ENCODE data around the gene HNRNPF.
"Not testable (repeated sequence)": the region's sequence is repeated elsewhere in the genome, so short reads cannot be mapped to it uniquely, and the experiment has no call there.

HNRNPF gene, protein sequence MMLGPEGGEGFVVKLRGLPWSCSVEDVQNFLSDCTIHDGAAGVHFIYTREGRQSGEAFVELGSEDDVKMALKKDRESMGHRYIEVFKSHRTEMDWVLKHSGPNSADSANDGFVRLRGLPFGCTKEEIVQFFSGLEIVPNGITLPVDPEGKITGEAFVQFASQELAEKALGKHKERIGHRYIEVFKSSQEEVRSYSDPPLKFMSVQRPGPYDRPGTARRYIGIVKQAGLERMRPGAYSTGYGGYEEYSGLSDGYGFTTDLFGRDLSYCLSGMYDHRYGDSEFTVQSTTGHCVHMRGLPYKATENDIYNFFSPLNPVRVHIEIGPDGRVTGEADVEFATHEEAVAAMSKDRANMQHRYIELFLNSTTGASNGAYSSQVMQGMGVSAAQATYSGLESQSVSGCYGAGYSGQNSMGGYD

DNA sequence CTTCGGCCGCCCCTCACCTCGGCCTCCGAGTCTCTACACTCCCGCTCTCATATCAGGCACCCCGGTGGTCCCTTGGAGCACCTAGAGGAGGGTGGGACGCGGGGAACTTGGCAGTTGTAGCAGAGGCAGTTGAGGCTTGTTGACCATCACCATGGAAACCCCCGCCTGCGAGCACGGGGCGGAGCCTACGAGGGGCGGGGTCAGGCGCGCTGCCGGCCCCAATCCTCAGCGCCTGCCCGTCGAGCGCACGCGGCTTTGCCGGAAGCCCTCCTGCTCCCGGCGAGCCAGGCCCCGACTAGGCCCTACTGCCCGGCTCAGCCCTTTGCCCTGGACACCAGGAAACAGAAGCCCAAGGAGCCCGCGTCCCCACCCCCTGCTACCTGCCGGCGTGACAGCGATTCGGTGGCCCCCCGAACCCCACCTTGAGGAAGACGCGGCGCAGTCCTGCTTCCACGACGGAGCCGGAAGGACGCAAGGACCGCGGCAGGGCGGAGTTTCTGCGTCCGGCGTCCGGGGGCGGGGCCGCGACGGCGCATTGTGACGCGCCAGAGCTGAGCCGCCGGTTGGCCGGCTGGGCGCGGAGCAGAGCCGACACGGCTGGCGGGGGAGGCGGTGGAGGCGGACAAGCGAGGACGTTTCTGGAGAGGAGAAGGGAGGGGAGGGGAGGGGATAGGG, at the start of gene HNRNPF:
Gene HNRNPF, minus strand, starts transcription at position 477 of the 675 bp plus-strand sequence. CDS start 21,302 bp downstream, outside the sequence.
- peak; percentile 69 to 87 for DNase-seq

DNA sequence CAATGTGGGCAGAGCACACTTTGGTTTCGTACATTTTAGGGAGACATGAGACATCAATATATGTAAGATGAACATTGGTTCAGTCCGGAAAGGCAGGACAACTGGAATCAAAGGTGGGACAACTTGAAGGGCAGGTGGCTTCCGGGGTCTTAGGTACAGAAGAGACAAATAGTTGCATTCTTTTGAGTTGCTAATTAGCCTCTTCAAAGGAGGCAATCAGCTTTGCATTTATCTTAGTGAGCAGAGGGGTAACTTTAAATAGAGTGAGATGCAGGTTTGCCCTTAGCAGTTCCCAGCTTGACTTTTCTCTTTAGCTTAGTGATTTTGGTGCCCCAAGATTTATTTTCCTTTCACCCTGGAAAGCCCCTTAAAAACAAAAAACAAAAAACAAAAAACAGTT, 49.2 kb upstream of the HNRNPF start:
- DNase-seq: no peak

DNA sequence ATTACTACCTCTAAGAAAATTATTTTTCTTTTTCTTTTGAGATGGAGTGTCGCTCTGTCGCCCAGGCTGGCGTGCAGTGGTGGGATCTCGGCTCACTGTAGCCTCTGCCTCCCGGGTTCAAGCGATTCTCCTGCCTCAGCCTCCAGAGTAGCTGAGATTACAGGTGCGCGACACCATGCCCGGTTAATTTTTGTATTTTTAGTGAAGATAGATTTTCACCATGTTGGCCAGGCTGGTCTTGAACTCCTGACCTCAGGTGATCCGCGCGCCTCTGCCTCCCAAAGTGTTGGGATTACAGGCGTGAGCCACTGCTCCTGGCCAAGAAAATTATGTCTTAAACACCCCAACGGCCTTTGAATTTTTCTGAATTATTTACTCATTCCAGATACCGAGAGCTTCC, 47.6 kb upstream of the HNRNPF start:
- not testable (repeated sequence) for DNase-seq

DNA sequence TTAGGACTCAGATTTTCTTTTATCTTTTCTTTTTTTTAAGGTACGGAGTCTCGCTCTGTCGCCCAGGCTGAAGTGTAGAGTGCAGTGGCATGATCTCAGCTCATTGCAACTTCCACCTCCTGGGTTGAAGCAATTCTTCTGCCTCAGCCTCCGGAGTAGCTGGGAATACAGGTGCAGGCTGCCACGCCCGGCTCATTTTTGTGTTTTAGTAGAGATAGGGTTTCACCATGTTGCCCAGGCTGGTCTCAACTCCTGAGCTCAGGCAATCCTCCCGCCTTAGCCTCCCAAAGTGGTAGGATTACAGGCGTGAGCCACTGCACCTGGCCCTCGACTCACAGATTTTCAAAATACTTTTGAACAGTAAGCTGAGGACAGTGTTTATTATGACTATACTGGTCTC, 45.0 kb upstream of the HNRNPF start:
- DNase-seq: not testable (repeated sequence)

DNA sequence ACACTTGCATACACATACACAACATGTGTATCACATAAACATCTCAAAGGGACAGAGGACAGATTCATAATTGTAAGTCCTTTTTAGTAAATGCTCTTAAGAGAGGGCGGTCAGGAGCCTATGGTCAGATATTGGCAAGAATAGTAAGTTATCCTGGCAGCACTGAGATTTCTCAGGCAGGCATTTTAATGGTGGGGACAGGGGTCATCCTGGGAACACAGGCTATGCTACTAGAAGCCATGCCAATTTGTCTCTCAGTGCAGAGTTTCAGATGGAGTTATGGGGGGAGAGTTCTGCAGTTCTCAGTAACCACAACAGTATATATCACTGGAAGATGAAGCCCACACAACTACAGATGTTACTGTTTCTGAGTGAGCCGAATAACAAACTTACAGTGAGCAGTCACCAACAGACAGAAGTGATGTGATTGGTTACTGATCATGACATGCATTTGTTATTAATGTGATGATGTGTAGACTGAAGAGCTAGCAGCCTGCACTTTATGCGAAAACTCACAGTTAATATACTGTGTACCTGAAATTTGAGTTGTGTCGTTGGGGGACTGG, 44.4 kb upstream of the HNRNPF start:
- no peak for DNase-seq

DNA sequence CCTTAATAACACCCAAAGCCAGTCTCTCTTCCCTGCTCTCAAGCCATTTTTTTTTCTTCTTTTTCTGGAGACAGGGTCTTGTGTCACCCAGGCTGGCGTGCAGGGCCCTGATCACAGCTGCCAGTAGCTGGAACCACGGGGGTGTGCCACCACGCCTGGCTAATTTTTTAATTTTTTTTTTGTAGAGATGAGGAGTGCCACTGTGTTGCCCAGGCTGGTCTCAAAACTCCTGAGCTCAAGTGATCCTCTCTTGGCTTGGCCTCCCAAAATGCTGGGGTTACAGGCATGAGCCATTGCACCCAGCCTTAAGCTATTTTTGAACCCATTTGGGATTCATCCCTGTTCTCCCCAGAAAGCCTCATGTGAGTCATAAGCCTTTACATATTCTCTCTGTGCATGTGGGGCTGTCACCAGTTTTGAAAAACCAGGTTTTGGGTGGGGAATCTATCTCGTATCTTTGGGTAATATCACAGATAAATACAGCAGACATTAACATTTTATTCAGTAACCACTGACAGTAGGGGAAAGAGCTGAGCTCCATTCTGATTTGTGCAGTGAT, 43.4 kb upstream of the HNRNPF start:
- DNase-seq: no peak

DNA sequence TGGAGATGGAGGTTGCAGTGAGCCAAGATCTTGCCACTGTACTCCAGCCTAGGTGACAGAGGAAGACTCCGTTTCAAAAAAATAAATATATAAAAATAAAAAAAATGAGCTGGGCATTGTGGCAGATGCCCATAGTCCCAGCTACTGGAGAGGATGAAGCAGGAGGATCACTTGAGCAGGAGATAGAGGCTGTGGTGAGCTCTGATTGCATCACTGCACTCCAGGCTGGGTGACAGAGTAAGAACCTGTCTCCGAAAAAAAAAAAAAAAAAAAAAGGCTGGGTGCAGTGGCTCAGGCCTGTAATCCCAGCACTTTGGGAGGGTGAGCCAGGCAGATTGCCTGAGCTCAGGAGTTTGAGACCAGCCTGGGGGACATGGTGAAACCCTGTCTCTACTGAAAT, 39.8 kb upstream of the HNRNPF start:
- no peak for DNase-seq

DNA sequence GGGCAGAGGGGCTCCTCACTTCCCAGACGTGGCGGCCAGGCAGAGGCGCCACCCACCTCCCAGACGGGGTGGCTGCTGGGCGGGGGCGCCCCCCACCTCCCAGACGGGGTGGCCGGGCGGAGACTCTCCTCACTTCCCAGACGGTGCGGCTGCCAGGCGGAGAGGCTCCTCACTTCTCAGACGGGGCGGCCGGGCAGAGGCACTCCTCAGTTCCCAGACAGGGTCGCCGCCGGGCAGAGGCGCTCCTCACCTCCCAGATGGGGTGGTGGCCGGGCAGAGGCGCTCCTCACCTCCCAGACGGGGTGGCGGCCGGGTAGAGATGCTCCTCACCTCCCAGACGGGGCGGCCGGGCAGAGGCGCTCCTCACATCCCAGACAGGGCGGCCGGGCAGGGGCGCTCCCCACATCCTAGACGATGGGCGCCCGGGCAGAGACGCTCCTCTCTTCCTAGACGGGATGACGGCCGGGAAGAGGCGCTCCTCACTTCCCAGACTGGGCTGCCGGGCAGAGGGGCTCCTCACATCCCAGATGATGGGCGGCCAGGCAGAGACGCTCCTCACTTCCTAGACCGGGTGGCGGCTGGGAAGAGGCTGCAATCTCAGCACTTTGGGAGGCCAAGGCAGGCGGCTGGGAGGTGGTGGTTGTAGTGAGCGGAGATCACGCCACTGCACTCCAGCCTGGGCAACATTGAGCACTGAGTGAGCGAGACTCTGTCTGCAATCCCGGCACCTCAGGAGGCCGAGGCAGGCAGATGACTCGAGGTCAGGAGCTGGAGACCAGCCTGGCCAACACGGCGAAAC, 37.4 kb upstream of the HNRNPF start:
- DNase-seq: not testable (repeated sequence)

DNA sequence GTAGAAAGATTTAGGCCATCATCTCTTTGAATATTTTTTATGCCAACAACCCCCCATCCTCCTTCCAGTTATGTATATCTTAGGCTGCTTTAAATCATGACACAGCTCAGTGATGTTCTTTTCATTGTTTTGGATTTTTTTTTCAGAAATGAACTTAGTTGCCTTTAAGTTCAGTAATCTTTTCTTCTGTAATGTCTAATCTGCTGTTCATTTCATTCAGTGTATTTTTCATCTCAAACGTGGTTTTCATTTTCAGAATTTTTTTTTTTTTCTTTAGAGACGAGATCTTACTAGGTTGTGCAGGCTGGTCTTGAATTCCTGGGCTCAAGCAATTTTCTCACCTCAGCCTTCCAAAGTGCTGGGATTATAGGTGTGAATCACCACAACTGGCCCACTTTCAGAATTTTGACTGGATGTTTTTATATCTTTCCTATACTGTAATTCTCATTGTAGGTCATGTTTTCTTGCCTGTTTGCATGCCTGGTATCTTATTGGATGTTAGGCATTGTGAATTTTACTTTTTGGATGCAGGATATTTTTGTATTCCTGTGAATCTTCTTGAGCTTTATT, 36.0 kb upstream of the HNRNPF start:
- no peak for DNase-seq

DNA sequence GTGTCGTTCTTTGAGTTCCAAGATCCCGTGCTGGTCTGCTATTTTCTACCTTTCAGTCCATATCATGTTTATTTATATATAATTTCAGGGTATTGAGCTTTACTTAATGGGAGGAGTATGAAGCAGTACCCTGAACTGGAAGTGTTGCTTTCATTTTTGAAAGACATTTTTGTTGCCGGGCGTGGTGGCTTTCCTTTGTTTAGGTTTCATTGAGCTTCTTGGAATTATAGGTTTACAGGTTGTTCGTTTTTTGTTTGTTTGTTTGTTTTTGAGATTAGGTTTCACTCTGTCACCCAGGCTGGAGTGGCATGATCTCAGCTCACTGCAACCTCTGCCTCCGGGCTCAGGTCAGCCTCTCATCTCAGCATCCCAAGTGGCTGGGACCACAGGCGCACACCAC, 35.3 kb upstream of the HNRNPF start:
- no peak for DNase-seq

DNA sequence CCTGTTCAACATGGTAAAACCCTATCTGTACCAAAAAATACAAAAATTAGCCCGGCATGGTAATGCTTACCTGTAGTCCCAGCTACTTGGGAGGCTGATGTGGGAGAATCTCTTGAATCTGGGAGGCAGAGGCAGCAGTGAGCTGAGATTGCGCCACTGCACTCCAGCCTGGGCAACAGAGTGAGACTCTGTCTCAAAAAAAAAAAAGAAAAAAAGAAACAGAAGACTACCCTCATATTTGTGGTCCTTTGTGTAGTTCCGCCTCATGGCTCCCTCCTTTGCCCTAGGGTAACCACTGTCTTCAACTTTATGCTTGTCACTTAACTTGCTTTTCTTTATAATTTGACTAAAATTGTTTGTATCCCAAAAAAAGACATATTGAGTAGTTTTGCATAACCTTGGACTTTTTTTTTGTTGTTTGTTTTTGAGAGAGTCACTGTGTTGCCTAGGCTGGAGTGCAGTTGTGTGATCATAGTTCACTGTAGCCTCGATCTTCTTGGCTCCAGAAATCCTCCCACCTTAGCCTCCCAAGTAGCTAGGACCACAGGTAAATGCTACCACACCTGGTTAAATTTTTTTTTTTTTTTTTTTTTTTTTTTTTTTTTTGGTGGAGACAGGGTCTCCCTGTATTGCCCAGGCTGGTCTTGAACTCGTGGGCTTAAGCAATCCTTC, 31.6 kb upstream of the HNRNPF start:
- DNase-seq: no peak

DNA sequence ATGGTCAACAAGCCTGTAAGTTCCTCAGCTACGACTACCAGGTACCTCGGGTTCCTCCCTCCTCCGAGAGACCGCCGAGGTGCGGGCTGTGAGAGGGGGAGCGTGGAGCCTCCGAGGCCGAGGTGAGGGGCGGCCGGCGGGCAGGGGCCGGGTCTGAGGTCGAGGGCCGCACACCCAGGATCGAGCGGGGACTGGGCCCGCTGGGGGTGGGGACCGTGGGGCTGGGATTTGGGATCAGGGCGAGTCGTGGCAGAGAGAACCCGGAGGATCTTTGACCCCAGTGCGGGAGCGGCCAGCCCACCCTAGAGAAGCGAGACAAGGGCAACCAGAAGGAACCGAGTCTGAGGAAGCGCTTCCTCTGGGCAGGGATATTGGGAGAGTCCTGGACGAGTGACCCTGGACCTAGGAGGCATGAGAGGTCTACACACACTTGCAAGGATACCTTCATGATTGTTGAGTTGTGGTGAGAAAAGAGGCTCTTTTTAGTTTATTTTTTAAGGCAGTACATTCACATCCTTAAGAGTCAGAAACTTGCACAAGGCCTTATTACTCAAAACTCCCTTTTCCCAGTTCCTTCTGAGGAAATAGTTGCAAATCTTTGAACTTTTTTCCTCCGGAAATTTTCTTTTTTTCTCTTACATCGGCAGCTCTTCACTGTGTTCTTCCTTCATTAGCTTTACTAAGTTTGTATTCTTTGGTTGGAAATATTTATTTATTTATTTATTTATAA, 28.3 kb upstream of the HNRNPF start:
- no peak for DNase-seq

DNA sequence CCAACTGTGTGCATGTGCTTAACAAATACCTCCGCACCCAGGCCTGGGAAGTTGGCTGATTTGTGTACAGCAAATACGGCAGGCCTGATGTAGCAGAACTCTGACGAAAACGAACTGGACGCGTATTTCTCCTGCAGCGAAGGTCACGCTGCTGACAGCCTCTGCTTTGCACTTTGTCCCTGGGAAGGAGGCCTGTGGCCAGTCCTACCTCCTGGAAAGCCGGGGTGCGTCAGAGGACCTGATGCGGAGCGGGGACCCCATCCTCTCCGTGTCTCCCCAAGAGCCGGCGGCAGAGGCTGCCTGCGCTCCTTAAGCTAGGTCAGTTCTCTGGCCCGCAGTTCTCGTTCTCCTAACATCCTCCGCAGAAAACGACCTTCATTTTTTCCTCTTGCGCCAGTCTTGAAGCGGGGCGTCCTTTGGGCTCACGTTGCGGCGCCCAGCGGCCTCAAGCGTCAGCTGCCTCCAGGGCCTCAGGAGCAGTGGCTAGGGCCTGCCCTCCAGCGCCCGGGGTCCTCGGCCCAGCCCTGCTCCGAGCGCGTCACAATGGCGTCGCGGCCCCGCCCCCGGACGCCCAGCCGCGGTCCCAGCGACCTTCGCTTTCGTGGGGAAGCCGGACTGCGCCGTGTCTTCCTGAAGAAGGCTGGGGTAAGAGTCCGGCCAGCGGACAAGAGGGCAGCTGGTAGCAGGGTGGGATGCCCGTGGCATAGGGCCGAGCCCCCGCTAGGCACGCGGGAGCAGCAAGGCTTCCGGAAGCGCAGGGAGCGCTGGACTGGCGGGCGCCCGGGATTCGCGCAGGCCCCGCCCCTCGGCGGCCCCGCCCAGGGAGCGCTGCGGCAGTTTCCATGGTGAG, 27.5 kb upstream of the HNRNPF start, which contains the start of gene ZNF487:
Gene ZNF487, plus strand, starts transcription at position 821 of the 850 bp plus-strand sequence. CDS start 38,703 bp downstream, outside the sequence.
- peak; percentile 46 to 82 for DNase-seq

DNA sequence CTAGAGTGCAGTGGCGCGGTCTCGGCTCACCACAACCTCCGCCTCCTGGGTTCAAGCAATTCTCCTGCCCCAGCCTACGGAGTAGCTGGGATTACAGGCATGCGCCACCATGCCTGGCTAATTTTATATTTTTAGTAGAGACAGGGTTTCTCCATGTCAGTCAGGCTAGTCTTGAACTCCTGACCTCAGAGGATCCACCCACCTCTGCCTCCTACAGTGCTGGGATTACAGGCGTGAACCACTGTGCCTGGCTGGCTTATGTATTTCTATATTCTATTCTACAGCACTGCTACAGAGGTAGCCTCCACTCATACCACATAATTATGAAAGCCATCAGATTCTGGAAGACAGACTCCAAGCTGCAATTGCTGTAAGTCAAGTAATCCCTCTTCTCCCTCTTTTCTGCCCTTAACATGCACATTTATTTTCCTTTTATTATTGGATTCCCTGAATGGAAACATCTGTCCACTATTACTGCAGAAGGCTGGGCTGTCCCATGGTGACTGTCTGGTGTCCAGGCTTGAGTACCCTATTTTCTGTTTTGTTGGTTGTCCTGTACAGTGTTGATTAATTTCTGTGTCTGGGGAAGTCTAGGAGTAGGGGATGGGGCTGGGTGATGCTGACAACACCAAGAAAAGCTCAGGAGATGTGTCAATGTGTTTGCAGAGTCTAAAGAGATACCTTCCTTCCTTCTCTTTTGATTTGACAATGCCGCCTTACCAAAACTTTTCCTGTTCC, 22.1 kb upstream of the HNRNPF start:
- DNase-seq: no peak

DNA sequence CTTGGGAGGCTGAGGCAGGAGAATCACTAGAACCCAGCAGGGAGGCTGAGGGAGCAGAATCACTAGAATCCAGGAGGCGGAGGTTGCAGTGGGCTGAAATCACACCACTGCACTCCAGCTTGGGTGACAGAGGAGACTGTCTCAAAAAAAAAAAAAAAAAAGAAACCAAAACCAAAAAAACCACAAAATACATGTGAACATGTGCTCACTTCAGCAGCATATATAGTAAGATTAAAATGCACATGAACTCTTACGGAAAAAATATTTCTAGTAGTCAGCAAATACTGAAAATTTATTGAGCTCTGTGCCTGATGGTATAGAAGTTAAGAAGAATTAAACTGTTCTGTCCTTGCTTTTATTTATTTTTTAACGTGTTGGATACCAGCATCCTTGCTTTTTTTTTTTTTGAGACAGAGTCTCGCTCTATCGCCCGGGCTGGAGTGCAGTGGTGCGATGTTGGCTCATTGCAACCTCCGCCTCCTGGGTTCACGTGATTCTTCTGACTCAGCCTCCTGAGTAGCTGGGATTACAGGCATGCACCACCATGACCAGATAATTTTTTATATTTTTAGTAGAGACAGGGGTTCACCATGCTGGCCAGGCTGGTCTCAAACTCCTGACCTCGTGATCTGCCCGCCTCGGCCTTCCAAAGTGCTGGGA, 18.3 kb upstream of the HNRNPF start:
- DNase-seq: no peak

DNA sequence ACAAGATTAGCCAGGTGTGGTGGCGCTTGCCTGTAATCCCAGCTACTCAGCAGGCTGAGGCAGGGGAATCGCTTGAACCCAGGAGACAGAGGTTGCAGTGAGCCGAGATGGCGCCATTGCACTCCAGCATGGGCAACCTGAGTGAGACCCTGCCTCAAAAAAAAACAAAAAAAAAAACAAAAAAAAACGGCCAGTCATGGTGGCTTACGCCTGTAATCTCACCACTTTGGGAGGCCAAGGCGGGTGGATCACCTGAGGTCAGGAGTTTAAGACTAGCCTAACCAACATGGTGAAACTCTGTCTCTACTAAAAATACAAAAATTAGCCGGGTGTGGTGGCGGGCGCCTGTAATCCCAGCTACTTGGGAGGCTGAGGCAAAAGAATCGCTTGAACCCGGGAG, 17.5 kb upstream of the HNRNPF start:
- not testable (repeated sequence) for DNase-seq

DNA sequence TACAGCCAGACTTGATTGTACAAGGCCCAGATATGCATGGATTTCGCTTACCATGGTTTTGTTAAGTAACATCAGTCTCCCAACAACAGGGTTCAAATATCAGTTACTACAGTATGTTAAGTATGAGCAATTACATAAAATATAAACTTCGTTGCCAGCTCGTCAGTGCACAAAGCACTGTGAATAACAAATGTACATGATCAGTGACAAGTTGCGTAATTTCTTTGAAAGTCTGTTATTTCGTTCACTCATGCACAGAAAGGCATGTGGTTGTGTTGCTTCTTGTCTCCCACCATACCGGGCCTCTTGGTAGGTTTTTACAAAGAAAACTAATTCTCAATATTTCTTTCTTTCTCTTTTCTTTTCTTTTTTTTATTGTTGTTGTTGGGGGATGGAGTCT, 15.4 kb upstream of the HNRNPF start:
- DNase-seq: no peak

DNA sequence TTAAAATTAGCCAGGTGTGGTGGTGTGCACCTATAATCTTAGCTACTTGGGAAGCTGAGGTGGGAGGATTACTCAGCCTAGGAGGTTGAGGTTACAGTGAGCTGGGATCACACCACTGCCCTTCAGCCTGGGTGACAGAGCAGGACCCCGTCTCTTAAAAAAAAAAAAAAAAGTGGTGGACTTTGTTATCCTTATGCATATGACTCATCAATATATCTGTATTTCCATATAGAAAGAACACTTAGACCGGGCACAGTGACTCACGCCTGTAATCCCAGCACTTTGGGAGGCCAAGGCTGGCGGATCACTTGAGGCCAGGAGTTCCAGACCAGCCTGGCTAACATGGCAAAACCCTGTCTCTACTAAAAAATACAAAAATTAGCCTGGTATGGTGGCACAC, 13.0 kb upstream of the HNRNPF start:
- DNase-seq: not testable (repeated sequence)

DNA sequence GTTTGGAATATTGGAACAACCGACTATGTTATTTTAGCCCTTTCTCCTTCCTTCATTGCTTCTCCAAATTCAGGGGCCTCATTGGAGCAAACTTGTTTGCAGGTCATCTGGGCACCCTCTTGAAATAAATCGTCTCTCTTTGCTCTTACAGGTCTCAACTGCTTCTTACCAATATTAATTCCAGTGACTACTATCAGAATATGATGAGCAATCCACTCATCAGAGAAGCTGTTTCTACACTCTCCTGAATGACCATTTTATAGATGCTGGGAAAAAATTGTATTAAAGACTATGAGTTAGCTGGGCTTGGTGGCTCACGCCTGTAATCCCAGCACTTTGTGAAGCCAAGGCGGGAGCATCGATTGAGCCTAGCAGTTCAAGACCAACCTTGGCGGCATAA, 12.5 kb upstream of the HNRNPF start:
- DNase-seq: no peak

Measured in SW 1271 (cell line).